DMS153 treated with DMSO at 0.1 percent for 48 hours (cell line): ENCODE measurements around the gene MT1F.
A peak's percentile ranks its signal among the peaks of the same experiment; 100 is the strongest.

Source experiments
- DNase-seq: peaks from one replicate; lab custom pipeline; 2025; ENCODE audit not compliant: unreplicated experiment; lab: John Stamatoyannopoulos, UW

The MT1F gene

GRCh38 chr16:56625140-56625942 is 32.4 kb upstream of the MT1F start, which contains the start of gene MT1E:
Gene MT1E, plus strand, starts transcription at chr16:56625781. Its CDS starts 71 bp downstream, at chr16:56625852.
- peak; percentile 45 for DNase-seq

GRCh38 chr16:56625943-56626654 is 31.7 kb upstream of the MT1F start:
- no peak for DNase-seq

GRCh38 chr16:56626685-56627084 is 31.1 kb upstream of the MT1F start:
- no peak for DNase-seq

- no peak for DNase-seq
Observed at GRCh38 chr16:56628486-56629350, 29.0 kb upstream of the MT1F start.

GRCh38 chr16:56629531-56629930 is 28.2 kb upstream of the MT1F start:
- no peak for DNase-seq

- DNase-seq, result no peak
Observed at GRCh38 chr16:56630134-56630533, 27.6 kb upstream of the MT1F start.

DNA sequence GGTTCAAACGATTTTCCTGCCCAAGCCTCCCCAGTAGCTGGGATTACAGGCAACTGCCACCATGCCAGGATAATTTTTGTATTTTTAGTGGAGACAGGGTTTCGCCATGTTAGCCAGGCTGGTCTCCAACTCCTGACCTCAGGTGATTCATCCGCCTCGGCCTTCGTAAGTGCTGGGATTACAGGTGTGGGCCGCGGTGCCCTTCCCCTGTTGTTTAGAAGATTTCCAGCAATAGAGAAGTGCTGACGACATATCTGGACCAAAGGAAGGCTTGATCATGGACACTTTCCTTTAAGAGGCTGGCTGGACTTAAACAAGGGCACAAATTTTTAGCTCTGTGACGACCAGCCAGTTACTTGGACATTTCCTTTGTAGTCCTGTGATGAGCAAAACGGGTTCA is 26.6 kb upstream of the MT1F start:
- no peak for DNase-seq

DNA sequence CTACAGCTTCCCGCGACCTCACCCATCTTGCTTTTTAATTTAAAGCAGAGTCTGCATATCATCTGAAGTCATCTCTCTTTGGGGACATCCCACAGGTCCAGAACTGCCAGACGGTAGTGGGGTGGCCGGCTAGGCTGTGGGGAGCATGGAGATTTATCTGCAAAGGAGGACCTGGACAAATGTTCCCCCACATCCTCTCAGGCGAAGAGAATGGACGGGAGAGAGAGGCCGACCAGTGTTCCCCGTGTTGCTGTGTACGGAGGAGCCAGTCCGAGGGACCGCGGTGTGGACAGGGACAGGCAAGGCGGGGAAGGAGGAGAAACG is 26.0 kb upstream of the MT1F start:
- DNase-seq, result no peak

- DNase-seq, result no peak
Observed at GRCh38 chr16:56632156-56632847, 25.5 kb upstream of the MT1F start, which contains the start of gene MT1M. Gene MT1M, plus strand, starts transcription at chr16:56632659. Its CDS starts 73 bp downstream, at chr16:56632732.

DNA sequence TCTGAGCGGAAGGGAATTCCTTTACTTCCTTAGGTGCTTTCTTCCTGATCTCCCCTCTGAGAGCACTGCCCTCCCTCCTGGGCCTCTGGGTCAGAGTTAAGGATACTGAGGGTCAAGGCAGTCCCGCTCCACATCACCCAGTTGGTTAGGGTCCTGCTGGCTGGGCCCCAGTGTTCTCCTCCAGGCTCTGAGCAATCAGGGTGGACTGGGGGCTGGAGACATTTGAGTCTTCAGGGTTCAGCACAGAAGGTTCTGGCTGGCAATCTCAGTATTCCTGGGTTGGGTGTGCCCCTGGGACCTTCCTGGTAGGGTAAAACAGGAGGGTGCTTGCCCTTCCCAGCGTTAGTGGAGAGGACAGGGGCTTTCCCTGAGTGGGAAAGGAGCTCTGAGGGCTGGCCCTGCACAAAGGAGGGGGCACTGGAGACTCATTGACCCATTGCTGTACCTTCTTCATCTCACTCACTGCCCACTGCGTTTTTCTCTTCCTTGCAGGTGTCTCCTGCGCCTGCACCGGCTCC is 24.9 kb upstream of the MT1F start:
- no peak for DNase-seq

- no peak for DNase-seq
Observed at GRCh38 chr16:56633535-56633934, 24.2 kb upstream of the MT1F start.

DNA sequence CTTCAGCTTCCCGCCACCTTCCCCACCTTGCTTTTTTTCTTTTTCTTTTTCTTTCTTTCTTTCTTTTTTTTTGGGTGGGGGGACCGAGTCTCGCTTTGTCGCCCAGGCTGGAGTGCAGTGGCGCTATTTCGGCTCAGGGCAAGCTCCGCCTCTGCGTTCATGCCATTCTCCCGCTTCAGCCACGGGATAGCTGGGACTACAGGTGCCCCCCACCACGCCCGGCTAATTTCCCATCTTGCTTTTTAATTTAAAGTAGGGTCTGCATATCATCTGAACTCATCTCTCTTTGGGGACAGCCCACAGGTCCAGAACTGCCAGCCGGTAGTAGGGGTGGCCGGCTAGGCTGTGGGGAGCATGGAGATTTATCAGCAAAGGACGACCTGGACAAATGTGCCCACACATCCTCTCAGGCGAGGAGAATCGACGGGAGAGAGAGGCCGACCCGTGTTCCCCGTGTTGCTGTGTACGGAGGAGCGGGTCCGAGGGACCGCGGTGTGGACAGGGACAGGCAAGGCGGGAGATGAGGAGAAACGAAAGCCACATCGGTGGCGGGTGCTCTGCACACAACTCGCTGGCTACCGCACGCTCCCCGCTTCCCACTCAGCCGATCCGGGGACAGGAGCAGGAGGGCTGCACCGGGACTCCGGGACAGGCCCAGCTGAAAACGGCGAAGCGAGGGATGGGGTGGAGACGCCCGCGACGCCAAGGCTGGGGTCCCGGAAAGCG is 22.9 kb upstream of the MT1F start:
- DNase-seq, result no peak

DNA sequence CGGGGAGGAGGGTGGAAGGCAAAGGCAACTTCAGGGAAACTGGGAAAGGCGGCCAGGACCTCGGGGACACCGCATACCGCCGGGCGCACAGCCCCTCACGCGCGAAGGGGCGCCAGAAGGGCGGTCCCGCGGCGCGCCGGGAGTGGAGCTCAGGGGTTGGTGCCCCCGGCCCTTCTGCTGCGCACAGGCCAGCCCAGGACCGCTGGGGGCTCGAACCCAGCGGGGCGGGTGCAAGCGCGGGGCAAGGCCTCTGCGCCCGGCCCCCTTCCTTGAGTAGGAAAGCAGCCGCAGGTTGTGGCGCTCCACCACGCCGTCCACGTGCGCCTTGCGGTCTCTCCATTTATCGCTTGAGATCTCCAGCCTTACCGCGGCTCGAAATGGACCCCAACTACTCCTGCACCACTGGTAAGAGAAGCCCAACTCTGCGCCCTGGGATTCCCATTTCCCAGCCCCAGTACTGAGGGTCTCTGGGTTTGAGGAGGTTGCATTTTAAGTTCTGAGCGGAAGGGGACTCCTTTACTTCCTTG is 22.3 kb upstream of the MT1F start:
- DNase-seq, result no peak

DNA sequence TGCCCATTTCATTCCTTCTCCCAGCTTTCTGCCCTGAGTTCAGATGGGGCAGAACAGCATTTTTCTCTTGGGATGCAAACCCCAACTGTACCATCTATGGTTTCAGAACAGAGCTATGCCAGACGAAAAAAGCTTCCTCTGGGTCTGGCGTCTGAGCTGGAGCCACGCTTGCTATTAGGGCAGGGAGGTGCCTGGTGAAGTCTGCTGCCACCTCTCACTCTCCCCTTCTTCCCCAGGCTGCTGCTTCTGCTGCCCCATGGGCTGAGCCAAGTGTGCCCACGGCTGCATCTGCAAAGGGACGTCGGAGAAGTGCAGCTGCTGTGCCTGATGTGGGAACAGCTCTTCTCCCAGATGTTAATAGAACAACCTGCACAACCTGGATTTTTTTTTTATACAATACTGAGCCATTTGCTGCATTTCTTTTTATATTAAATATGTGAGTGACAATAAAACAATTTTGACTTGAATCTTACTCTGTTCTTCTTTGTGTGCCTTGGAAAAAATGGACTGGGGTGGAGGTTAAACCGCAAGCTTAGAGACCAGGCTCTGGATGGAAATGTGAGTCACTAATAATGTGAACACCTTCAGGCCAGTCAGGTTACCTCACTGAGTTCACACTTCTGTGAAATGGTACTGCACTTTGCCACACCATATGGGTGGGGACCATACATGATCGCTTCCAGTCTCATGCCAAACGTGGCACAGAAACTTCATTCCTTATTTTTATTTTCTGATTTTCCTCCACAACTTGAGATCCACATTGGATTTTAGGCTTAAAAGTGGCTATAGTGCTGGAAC is 20.9 kb upstream of the MT1F start:
- no peak for DNase-seq

DNA sequence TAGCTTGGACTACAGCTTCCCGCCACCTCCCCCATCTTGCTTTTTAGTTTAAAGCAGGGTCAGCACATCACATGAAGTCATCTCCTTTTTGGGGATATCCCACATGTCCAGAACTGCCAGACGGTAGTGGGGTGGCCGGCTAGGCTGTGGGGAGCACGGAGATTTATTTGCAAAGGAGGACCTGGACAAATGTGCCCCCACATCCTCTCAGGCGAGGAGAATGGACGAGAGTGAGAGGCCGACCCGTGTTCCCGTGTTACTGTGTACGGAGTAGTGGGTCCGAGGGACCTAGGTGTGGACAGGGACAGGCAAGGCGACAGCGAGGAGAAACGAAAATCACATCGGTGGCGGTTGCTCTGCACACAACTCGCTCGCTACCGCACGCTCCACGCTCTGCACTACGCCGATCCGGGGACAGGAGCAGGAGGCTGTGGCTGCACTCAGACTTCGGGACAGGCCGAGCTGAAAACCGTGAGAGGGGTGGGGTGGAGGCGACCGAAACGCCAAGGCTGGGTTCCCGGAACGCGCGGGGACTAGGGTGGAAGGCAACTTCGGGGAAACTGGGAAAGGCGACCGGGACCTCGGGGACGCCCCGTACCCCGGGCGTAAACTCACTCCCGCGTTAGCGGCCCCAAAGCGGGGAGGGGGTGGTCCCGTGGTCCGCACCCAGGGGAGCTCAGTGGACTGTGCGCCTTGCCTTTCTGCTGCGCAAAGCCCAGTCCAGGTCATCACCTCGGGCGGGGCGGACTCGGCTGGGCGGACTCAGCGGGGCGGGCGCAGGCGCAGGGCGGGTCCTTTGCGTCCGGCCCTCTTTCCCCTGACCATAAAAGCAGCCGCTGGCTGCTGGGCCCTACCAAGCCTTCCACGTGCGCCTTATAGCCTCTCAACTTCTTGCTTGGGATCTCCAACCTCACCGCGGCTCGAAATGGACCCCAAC is 19.7 kb upstream of the MT1F start, which contains the start of gene MT1A:
TSS of gene MT1A (plus strand) at position 853 of the 937 bp plus-strand sequence. CDS start at position 926, 73 bp downstream.
- DNase-seq, result no peak

GRCh38 chr16:56639045-56639444 is 18.7 kb upstream of the MT1F start:
- no peak for DNase-seq

GRCh38 chr16:56640076-56640475 is 17.7 kb upstream of the MT1F start:
- DNase-seq, result no peak

DNA sequence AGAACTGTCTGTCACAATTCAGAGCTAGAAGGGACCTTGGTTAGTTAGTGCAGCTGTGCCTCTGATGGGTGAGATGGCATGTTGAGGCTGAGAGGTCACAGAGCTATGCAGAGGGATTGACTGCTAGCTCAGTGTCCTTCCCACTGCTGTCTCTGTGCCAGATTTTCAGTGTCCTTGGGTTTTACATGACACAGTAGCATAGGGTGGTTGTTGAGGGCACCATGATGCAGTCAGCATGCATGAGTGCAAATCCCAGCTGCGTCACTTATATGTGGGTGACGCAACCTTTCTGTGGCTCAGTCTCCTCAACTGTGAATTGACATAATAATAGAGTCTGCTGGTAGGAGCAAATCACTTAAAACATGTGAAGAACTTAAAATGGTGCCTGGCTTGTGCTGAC is 16.6 kb upstream of the MT1F start:
- no peak for DNase-seq
